Activated naive CD8-positive, alpha-beta T cell treated with anti-CD3 and anti-CD28 coated beads, Interleukin-2, amount 50 U/mL, for 16 hours (primary cell): ENCODE measurements around the gene PDE7B.

Experiments
- DNase-seq: peaks from one replicate; pipeline ENCODE4 v3.0.0-alpha.2; 2020; ENCODE audit warnings: low read depth, low spot score

PDE7B gene

GRCh38 chr6:135884136-135884535 lies 32.6 kb downstream of the PDE7B start:
- no peak for DNase-seq

- no peak for DNase-seq
These were observed 35.6 kb downstream of the PDE7B start for GRCh38 chr6:135887069-135887468.

- no peak for DNase-seq
These were observed 37.3 kb downstream of the PDE7B start for GRCh38 chr6:135888818-135889217.

GRCh38 chr6:135890876-135891275 lies 39.4 kb downstream of the PDE7B start:
- DNase-seq: no peak

GRCh38 chr6:135891710-135892109 lies 40.2 kb downstream of the PDE7B start:
- no peak for DNase-seq

GRCh38 chr6:135895231-135895911 lies 43.9 kb downstream of the PDE7B start:
- no peak for DNase-seq

- no peak for DNase-seq
These were observed 45.6 kb downstream of the PDE7B start for GRCh38 chr6:135897087-135897486.

GRCh38 chr6:135901774-135902524 lies 50.4 kb downstream of the PDE7B start:
- DNase-seq: no peak

- DNase-seq: no peak
These were observed 51.3 kb downstream of the PDE7B start for GRCh38 chr6:135902756-135903331.

GRCh38 chr6:135904666-135905065 lies 53.2 kb downstream of the PDE7B start:
- no peak for DNase-seq

GRCh38 chr6:135905604-135906300 lies 54.3 kb downstream of the PDE7B start:
- no peak for DNase-seq

- DNase-seq: no peak
These were observed 55.0 kb downstream of the PDE7B start for GRCh38 chr6:135906542-135906941.

GRCh38 chr6:135906972-135907465 lies 55.5 kb downstream of the PDE7B start:
- DNase-seq: no peak

- DNase-seq: peak; percentile 34
These were observed 58.4 kb downstream of the PDE7B start for GRCh38 chr6:135909737-135910387.

- DNase-seq: no peak
These were observed 59.5 kb downstream of the PDE7B start for GRCh38 chr6:135910790-135911618.

- no peak for DNase-seq
These were observed 62.3 kb downstream of the PDE7B start for GRCh38 chr6:135913785-135914184.

GRCh38 chr6:135919026-135919425 lies 67.5 kb downstream of the PDE7B start:
- DNase-seq: no peak

- no peak for DNase-seq
These were observed 69.2 kb downstream of the PDE7B start for GRCh38 chr6:135920689-135921088.

- DNase-seq: no peak
These were observed 69.7 kb downstream of the PDE7B start for GRCh38 chr6:135921188-135921587.

- no peak for DNase-seq
These were observed 70.7 kb downstream of the PDE7B start for GRCh38 chr6:135922174-135922573.

GRCh38 chr6:135922746-135923145 lies 71.2 kb downstream of the PDE7B start:
- DNase-seq: no peak
